ENCODE data around the gene COPS4.
A peak's percentile ranks its signal among the peaks of the same experiment; 100 is the strongest.
"Not testable (repeated sequence)": the region's sequence is repeated elsewhere in the genome, so short reads cannot be mapped to it uniquely, and the experiment has no call there.

COPS4 gene

GRCh38 chr4:83024233-83024632, 10.8 kb upstream of the COPS4 start:
- DNase-seq = no peak

GRCh38 chr4:83025563-83025962, 9.4 kb upstream of the COPS4 start:
- no peak for DNase-seq

GRCh38 chr4:83028976-83029375, 6.0 kb upstream of the COPS4 start:
- DNase-seq = no peak

GRCh38 chr4:83029688-83030087, 5.3 kb upstream of the COPS4 start:
- DNase-seq = no peak

- no peak for DNase-seq
These were observed 2.1 kb downstream of the COPS4 start for GRCh38 chr4:83036991-83037665.

- no peak for DNase-seq
These were observed 5.3 kb downstream of the COPS4 start for GRCh38 chr4:83040269-83040668.

- not testable (repeated sequence) for DNase-seq
These were observed 8.2 kb downstream of the COPS4 start for GRCh38 chr4:83043157-83043556.

- DNase-seq = no peak
These were observed 8.9 kb downstream of the COPS4 start for GRCh38 chr4:83043801-83044407.

- no peak for DNase-seq
These were observed 11.9 kb downstream of the COPS4 start for GRCh38 chr4:83046693-83047473.

- DNase-seq = not testable (repeated sequence)
These were observed 13.8 kb downstream of the COPS4 start for GRCh38 chr4:83048781-83049180.

GRCh38 chr4:83054928-83055327, 19.9 kb downstream of the COPS4 start:
- DNase-seq = no peak

GRCh38 chr4:83062739-83063138, 27.8 kb downstream of the COPS4 start:
- DNase-seq = no peak

- DNase-seq = no peak
These were observed 30.3 kb downstream of the COPS4 start for GRCh38 chr4:83065266-83065665.

GRCh38 chr4:83067058-83067639, 32.2 kb downstream of the COPS4 start:
- DNase-seq = no peak

- DNase-seq = no peak
These were observed 36.1 kb downstream of the COPS4 start for GRCh38 chr4:83071116-83071515.

- peak; percentile 22 to 55 for DNase-seq
These were observed 39.2 kb downstream of the COPS4 start for GRCh38 chr4:83074086-83074704.

GRCh38 chr4:83074783-83075182, 39.8 kb downstream of the COPS4 start:
- DNase-seq = peak; percentile 23 to 29

- no peak for DNase-seq
These were observed 40.5 kb downstream of the COPS4 start for GRCh38 chr4:83075311-83076095.

- no peak for DNase-seq
These were observed 45.6 kb downstream of the COPS4 start for GRCh38 chr4:83080561-83080960.

- DNase-seq = no peak
These were observed 47.8 kb downstream of the COPS4 start for GRCh38 chr4:83082777-83083176.

GRCh38 chr4:83083925-83084475, 49.0 kb downstream of the COPS4 start:
- DNase-seq = peak; percentile 28 to 48

- DNase-seq = not testable (repeated sequence)
These were observed 50.0 kb downstream of the COPS4 start for GRCh38 chr4:83084956-83085355.
